HL-60/S4 treated with retinoic acid at 250 ng/mL for 4 days and 3 days (cell line): Measurements from ENCODE around the gene MET.

Experiments
- in situ Hi-C: fragments of 300-500 bp; cut with MboI; formaldehyde crosslinking; loops from 2 replicates; pipeline ENCODE4 v1.7.0; 2022; ENCODE audit warnings: low sequenced_read_pairs

Gene MET

DNA sequence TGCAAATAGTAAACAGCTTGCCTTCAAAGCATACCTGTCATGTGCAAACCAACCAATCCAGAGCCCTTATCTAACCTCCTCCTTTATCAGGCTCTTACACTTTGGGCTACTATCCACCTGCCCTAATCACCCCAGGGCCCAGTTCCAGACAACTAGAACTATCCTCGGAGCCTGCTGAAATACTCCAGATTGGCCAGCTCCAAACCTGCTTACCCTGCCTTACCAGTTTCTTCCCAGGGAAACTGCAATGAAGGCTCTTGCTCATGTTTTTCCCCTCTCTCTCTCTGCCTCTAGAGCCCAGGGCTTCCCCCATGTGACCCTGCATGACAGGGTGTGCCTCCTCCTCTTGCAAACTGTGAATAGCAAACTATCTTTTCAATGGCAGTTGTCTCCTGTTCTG is 109.0 kb downstream of the MET start:
- in situ Hi-C loops = no loop called here

DNA sequence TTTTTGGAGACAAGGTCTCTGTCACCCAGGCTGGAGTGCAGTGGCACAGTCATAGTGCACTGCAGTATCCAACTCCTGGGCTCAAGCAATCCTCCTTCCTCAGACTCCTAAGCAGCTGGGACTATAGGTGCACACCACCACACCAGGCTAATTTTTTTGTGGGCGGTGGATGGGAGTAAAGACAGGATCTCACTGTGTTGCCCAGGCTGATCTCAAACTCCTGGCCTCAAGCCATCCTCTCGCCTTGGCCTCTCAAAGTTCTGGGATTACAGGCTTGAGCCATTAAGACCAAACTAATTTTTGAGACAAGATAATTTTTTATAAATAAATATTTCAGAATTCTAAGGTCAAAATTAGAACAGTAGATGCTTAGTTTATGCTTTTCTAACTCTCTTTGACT is 109.6 kb downstream of the MET start:
- in situ Hi-C loops = no loop called here

GRCh38 chr7:116782177-116782711 is 110.2 kb downstream of the MET start:
- in situ Hi-C loops = no loop called here

DNA sequence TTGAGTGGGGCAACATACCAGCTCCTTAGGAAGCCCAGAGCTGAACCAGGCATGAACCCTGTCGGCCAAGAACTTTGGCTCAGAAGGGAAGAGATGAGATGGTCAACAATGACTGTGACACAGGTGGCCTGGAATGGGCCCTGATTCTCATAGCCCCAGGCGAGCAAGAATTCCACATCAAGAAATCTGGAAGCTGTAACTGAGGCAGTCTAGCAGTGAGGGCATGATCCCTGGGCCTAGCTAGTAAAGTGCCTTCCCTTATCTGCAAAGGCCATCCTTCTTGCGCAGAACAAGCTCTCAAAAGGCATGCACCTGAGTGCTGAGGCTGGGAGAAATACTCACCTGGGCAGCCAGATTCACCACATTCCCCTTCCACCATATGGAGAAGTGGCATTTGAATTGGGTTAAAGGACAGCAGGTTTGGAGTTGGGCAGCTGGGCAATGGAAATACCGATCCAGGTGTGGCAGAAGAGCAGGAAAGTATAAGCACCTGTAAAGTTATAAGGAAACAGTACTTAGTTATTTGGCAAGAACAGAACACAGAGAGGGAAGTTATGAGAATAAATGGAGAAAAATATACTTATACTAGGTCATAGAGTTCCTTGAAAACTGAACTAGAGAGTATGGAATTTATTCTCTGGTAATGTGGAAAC is 111.8 kb downstream of the MET start:
- in situ Hi-C loops = no loop called here

DNA sequence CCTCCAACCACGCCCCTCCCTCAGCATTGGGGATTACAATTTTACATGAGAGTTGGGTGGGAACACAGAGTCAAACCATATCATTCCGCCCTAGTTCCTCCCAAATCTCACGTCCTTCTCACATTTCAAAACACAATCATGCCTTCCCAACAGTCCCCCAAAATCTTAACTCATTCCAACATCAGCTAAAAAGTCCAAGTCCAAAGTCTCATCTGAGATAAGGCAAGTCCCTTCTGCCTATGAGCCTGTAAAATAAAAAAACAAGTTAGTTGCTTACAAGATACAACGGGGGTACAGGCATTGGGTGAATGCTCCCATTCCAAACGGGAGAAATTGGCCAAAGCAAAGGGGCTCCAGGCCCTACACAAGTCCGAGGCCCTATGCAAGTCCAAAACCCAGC is 112.7 kb downstream of the MET start:
- in situ Hi-C loops = no loop called here

- in situ Hi-C loops = no loop called here
Observed at GRCh38 chr7:116785843-116786242, 113.8 kb downstream of the MET start.

DNA sequence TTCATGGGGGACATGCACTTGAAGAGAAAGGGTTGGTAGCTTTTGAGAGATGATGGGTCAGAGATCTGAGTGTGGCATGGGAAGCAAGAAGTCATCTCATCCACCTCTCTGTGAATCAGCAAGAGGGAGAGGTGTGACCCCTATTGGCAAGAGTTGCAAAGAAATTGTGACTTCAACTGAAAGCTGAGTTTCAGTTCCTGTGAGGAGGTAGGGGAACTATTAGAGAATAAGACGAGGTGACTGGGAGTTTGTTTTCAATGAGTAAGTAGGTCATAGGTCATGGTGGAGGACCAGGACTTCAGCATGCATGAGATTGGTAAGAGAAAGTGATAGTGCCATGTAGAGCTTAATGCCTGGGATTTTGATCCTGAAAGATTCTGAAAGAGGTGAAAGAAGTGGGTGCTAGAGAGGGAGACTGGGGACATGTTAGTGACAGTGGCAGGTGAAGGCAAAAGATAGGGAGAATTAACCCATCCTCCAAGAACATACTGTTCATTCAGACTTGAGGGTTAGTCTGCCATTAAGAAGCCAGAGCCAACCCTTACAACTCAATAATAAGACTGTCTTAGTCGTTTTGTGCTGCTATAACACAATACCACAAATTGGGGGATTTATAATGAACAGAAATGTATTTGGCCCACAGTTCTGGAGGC is 114.9 kb downstream of the MET start:
- in situ Hi-C loops = no loop called here

DNA sequence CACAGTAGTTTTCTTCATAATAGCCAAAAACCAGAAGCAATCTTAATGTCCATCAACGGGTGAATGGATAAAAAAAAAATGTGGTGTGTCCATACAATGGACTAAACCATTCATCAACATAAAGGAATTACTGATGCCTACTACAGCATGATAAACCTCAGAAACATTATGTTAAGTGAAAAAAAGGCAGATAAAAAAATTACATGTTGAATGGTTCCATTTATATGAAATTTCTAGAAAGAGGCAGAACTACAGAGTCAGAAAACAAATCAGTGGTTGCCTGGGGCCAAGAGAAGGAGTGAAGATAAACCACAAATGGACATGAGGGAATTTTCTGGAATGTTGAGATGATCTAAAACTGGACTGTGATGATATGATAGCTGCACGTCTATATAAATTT is 115.9 kb downstream of the MET start:
- in situ Hi-C loops = no loop called here

DNA sequence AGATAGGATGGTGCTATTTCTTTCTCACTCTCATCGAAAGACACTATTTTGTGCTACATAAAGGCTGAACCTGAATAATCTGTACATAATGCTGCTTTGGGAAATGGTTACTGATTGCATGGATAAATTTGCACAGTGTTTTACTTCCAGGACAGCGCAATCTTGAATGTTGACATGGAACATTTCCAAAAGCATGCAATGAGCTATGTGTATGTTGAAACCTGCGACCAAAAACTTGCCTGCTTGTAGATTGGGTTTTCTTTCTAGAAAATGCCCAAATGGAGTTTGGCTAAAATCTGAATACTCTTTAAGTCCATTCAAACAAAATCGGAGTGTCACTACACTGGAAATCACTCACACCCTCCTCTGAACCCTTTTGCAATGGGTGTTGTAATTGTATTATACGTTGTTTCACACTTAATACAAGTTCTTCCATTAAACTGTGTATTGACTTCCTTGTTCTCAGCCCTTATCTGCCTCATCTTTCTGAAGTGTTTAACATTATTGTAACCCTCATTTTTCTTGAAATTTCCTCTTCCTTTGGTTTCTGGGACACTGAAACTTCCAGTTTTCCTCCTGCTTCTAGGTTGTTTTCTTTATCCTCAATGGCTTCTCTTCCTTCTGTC is 116.7 kb downstream of the MET start:
- in situ Hi-C loops = no loop called here

DNA sequence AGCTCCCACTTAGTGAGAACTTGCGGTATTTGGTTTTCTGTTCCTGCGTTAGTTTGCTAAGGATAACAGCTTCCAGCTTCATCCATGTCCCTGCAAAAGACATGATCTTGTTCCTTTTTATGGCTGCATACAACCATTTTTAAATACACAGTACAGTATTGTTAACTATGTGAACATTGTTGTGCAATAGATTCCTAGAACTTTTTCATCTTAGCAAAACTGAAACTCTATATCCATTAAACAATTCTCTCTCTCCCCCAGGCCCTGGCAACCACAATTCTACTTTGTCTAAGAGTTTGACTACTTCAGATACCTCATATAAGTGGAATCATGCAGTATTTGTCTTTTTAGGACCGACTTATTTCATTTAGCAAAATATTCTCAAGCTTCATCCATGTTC is 118.0 kb downstream of the MET start:
- in situ Hi-C loops = no loop called here

DNA sequence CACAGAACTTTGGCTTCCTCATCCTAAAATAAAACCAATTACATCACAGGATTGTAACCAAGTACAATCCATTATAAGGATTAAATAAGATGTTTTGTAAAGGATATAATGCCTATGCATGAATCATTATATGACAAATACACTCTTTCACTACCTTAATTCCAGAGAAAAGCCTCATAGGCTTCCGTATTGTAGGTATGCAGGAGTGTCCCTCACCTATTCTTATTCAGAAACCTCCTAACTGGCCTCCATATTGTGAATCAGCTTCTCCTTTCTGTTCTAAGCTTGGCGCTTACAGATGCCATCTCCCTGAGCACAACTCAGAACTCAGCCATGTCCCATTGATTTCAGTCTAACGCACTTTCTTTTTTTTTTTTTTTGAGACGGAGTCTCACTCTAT is 120.8 kb downstream of the MET start:
- in situ Hi-C loops = no loop called here

DNA sequence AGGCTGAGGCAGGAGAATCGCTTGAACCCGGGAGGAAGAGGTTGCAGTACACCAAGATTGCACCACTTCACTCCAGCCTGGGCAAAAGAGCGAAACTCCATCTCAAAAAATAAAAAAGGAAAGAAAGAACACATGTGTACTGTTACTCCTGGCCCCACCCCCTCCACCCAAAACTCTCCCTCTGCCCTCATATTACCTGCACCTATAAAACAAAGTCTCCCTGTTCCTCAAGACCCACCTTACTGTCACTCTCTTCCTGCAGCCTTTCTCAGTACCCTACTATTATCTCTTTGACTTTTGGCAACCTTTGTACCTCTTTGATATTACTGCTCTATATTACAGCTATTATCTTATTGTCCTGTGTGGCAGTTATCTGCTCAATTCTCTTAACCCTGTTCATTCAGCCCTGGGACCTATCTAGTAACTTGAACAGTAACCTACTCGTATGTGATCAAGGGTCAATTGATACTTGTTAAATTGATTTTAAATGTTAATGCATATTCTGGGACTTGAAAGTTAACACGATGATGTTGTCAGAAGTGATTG is 121.9 kb downstream of the MET start:
- in situ Hi-C loops = no loop called here

GRCh38 chr7:116796471-116796870 is 124.5 kb downstream of the MET start:
- in situ Hi-C loops = no loop called here

DNA sequence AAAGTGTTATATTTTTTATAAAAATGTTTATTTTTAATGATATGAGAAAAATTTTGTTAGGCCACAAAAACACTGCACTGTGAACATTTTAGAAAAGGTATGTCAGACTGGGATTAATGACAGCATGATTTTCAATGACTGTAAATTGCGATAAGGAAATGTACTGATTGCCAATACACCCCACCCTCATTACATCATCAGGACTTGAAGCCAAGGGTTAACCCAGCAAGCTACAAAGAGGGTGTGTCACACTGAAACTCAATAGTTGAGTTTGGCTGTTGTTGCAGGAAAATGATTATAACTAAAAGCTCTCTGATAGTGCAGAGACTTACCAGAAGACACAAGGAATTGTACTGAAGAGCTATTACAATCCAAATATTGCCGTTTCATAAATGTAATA is 125.6 kb downstream of the MET start:
- in situ Hi-C loops = no loop called here

- in situ Hi-C loops = no loop called here
Observed at GRCh38 chr7:116798232-116798631, 126.2 kb downstream of the MET start.

GRCh38 chr7:116799916-116800315 is 127.9 kb downstream of the MET start:
- in situ Hi-C loops = loop anchor here (25.0 kb wide), 2 partner anchors 538 to 638 kb away; no protein-coding TSS in a partner anchor

- in situ Hi-C loops = loop anchor here (25.0 kb wide), 2 partner anchors 538 to 638 kb away; no protein-coding TSS in a partner anchor
Observed at GRCh38 chr7:116800594-116800993, 128.6 kb downstream of the MET start.

DNA sequence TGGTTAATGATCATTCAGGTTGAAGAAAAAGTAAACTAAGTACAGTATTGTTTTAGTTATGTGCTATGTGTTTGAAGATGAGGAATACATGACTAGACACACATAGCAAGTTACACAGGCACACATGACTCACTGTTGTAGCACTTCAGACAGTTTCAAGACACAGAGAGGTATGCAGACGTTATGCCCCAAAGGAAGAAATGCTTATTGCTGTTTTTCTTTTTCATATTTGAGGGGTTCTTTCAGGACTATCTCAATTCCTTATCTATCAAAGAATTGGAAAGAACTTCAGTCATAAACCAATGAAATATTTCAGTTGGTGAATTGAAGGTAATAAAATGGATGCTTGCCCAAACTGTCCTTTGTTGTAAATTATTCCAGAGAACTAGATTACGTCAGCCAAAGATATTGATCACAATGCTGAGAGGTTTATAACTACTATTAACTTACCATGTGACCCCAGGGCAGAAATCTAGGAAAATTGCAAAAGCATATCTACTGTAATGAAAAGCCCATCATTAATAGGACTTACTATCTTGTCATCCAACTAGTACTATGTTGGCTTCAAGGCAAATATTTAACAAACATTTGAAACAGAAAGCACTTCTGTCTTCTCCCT is 129.2 kb downstream of the MET start:
- in situ Hi-C loops = loop anchor here (25.0 kb wide), 2 partner anchors 539 to 639 kb away; no protein-coding TSS in a partner anchor

GRCh38 chr7:116802144-116802745 is 130.2 kb downstream of the MET start:
- in situ Hi-C loops = loop anchor here (25.0 kb wide), 2 partner anchors 540 to 640 kb away; no protein-coding TSS in a partner anchor

DNA sequence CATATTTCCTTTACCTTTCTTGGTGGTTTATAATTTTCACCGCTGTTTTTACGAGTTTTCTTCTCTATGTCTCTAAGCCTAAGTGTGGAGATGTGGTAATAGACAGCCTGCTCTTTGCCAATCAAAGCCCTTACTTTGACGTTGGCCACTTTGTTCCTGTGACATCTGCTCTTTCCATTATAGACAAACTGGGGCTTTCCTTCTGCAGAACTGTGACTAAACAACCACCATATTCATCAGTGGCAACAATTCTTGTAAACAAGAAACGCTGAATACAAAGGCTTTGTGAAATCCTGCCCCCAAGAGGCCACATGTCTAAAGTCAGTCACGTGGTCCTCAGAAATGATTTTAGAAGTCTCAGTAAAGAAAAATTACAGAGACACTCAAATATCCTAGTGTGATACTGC is 130.8 kb downstream of the MET start:
- in situ Hi-C loops = loop anchor here (25.0 kb wide), 2 partner anchors 540 to 640 kb away; no protein-coding TSS in a partner anchor

- in situ Hi-C loops = loop anchor here (25.0 kb wide), 2 partner anchors 542 to 642 kb away; no protein-coding TSS in a partner anchor
Observed at GRCh38 chr7:116804471-116804870, 132.5 kb downstream of the MET start.
